Activated T-helper 1 cell treated with anti-CD3 and anti-CD28 coated beads, Interleukin-2, amount 50 U/mL, for 16 hours (primary cell): Measurements from ENCODE around the gene UBA52.
"Not testable (repeated sequence)": the region's sequence is repeated elsewhere in the genome, so short reads cannot be mapped to it uniquely, and the experiment has no call there.

Source experiments
- DNase-seq, 2 donors: peaks; one replicate each; pipeline ENCODE4 v3.0.0-alpha.2; 2020; ENCODE audit warnings: low read depth in 1 of 2, low spot score in 1 of 2

The UBA52 gene

GRCh38 chr19:18591735-18592385, 20.2 kb downstream of the UBA52 start:
- no peak for DNase-seq

GRCh38 chr19:18592732-18593131, 21.1 kb downstream of the UBA52 start:
- DNase-seq = not testable (repeated sequence)

- no peak for DNase-seq
Measured at GRCh38 chr19:18593367-18594095, 21.9 kb downstream of the UBA52 start.

- peak; percentile 39 to 67 for DNase-seq
Measured at GRCh38 chr19:18594096-18594823, 22.6 kb downstream of the UBA52 start.

GRCh38 chr19:18594824-18595373, 23.2 kb downstream of the UBA52 start:
- no peak for DNase-seq

GRCh38 chr19:18595475-18595874, 23.8 kb downstream of the UBA52 start:
- no peak for DNase-seq

GRCh38 chr19:18596752-18597157, 25.1 kb downstream of the UBA52 start:
- DNase-seq = no peak

- DNase-seq = no peak
Measured at GRCh38 chr19:18597809-18598660, 26.4 kb downstream of the UBA52 start.

- DNase-seq = no peak
Measured at GRCh38 chr19:18599485-18599884, 27.8 kb downstream of the UBA52 start.

GRCh38 chr19:18600692-18601397, 29.2 kb downstream of the UBA52 start:
- not testable (repeated sequence) for DNase-seq

GRCh38 chr19:18601875-18602274, 30.2 kb downstream of the UBA52 start:
- DNase-seq = no peak

GRCh38 chr19:18603255-18603957, 31.7 kb downstream of the UBA52 start:
- DNase-seq = no peak

GRCh38 chr19:18603958-18604819, 32.5 kb downstream of the UBA52 start:
- no peak for DNase-seq

GRCh38 chr19:18604820-18605159, 33.1 kb downstream of the UBA52 start:
- no peak for DNase-seq

- no peak for DNase-seq
Measured at GRCh38 chr19:18605196-18605545, 33.5 kb downstream of the UBA52 start.

- DNase-seq = no peak
Measured at GRCh38 chr19:18605546-18606280, 34.1 kb downstream of the UBA52 start.

GRCh38 chr19:18606281-18607225, 34.9 kb downstream of the UBA52 start, which contains the start of gene CRLF1:
CRLF1 (minus strand) TSS chr19:18606799; CDS start chr19:18606656, 143 bp downstream.
- DNase-seq = no peak
